ENCODE data around the gene DDX39A.

The DDX39A gene

GRCh38 chr19:14409146-14410023 lies 9.8 kb downstream of the DDX39A start:
- no peak for DNase-seq
- Histone ChIP-seq H3K23ac (ENCODE audit: low read length in 2 of 2) (no peak overlapping the region), H3K4me3 (ENCODE audit: insufficient read depth in 1 of 2, low read depth in 1 of 2, low read length in 2 of 2) (no peak overlapping the region), H3K4me2 (ENCODE audit: low read length, poor library complexity, severe bottlenecking) (no peak overlapping the region), H3K18ac (ENCODE audit: low read depth in 1 of 2, low read length in 2 of 2) (no peak overlapping the region), H3K27ac (ENCODE audit: low read length, poor library complexity, severe bottlenecking) (no peak overlapping the region), H3K4ac (ENCODE audit: low read depth in 1 of 2, low read length in 2 of 2) (no peak overlapping the region), H2BK120ac (ENCODE audit: low read depth, low read length) (no peak overlapping the region), H2BK12ac (ENCODE audit: low read length in 2 of 2) (no peak overlapping the region), H3K9ac (ENCODE audit: low read length) (no peak overlapping the region), H2BK5ac (ENCODE audit: low read depth, low read length, poor library complexity, severe bottlenecking) (no peak overlapping the region), H2AFZ (ENCODE audit: low read depth, low read length) (no peak overlapping the region), H2BK15ac (ENCODE audit: low read depth, poor library complexity, severe bottlenecking) (no peak overlapping the region), H2AK5ac (ENCODE audit: low read length, severe bottlenecking) (no peak overlapping the region), H3K27me3 (ENCODE audit: control insufficient read depth in 1 of 2, insufficient read depth in 1 of 2, low read length in 2 of 2) (no peaks in the 10 kb centered on the region), H4K8ac (ENCODE audit: low read length) (no peak overlapping the region), H4K91ac (ENCODE audit: low read length) (no peak overlapping the region), H3K79me1 (replicated peaks; ENCODE audit: low read length, poor library complexity, severe bottlenecking) (peaks cover 24% of the 10 kb centered on the region), H3K36me3 (ENCODE audit: control insufficient read depth in 1 of 2, insufficient read depth in 2 of 2, low read depth in 1 of 2, low read length in 2 of 2) (peaks cover 78 to 79% of the 10 kb centered on the region in 2 experiments), H3K4me1 (ENCODE audit: control insufficient read depth, insufficient read depth, low read depth, low read length) (peaks cover 24% of the 10 kb centered on the region), H3K9me3 (ENCODE audit: control insufficient read depth, low read length) (no peaks in the 10 kb centered on the region), H3K14ac (ENCODE audit: low read length in 2 of 2) (no peak overlapping the region)
- WGBS: 96% methylated on average over 38 of the region's 38 CpGs

DNA sequence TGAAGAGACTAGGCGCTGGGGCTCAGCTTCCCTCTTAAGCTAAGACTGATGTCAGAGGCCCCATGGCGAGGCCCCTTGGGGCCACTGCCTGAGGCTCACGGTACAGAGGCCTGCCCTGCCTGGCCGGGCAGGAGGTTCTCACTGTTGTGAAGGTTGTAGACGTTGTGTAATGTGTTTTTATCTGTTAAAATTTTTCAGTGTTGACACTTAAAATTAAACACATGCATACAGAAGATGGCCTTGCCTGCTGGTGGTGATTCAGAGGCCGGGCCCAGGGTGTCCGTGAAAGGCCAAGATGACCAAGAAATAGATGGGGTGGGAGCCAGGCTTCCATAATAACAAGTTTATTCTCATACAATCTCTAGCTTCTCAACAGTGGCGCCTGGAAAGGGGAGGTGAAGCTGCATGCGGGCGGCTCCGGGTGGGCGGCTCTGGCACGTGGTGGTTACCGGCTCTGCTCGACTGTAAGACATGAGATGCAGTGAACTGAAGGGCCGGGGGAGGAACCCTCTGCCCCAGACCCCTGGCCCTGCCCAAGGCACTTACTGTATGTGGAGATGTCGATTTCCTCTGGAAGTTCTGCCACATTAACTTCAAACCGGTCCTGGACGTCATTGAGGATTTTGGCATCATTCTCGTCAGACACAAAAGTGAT lies 10.5 kb downstream of the DDX39A start:
- Histone ChIP-seq H4K91ac (ENCODE audit: low read length) (no peak overlapping the region), H3K4me1 (ENCODE audit: control insufficient read depth, insufficient read depth, low read depth, low read length) (peaks cover 20% of the 10 kb centered on the region), H3K9me3 (ENCODE audit: control insufficient read depth, low read length) (no peaks in the 10 kb centered on the region), H3K4me2 (ENCODE audit: low read length, poor library complexity, severe bottlenecking) (no peak overlapping the region), H3K18ac (ENCODE audit: low read depth in 1 of 2, low read length in 2 of 2) (no peak overlapping the region), H3K23ac (ENCODE audit: low read length in 2 of 2) (no peak overlapping the region), H3K14ac (ENCODE audit: low read length in 2 of 2) (no peak overlapping the region), H2BK5ac (ENCODE audit: low read depth, low read length, poor library complexity, severe bottlenecking) (no peak overlapping the region), H3K79me1 (replicated peaks; ENCODE audit: low read length, poor library complexity, severe bottlenecking) (peaks cover 24% of the 10 kb centered on the region), H3K9ac (ENCODE audit: low read length) (peak overlapping the region; percentile 43), H2BK12ac (ENCODE audit: low read length in 2 of 2) (no peak overlapping the region), H3K36me3 (ENCODE audit: control insufficient read depth in 1 of 2, insufficient read depth in 2 of 2, low read depth in 1 of 2, low read length in 2 of 2) (peaks cover 81 to 84% of the 10 kb centered on the region in 2 experiments), H3K4ac (ENCODE audit: low read depth in 1 of 2, low read length in 2 of 2) (no peak overlapping the region), H2AFZ (ENCODE audit: low read depth, low read length) (no peak overlapping the region), H3K4me3 (ENCODE audit: insufficient read depth in 1 of 2, low read depth in 1 of 2, low read length in 2 of 2) (no peak overlapping the region), H3K27me3 (ENCODE audit: control insufficient read depth in 1 of 2, insufficient read depth in 1 of 2, low read length in 2 of 2) (no peaks in the 10 kb centered on the region), H4K8ac (ENCODE audit: low read length) (no peak overlapping the region), H2AK5ac (ENCODE audit: low read length, severe bottlenecking) (no peak overlapping the region), H2BK15ac (ENCODE audit: low read depth, poor library complexity, severe bottlenecking) (no peak overlapping the region), H2BK120ac (ENCODE audit: low read depth, low read length) (no peak overlapping the region), H3K27ac (ENCODE audit: low read length, poor library complexity, severe bottlenecking) (no peak overlapping the region)
- DNase-seq: no peak
- 96% methylated on average over 17 of the region's 20 CpGs for WGBS

- peaks cover 13% of the 10 kb centered on the region for H3K4me1 ChIP-seq (ENCODE audit: control insufficient read depth, insufficient read depth, low read depth, low read length)
- no peak overlapping the region for H2BK15ac ChIP-seq (ENCODE audit: low read depth, poor library complexity, severe bottlenecking)
- no peak overlapping the region for H3K4ac ChIP-seq (ENCODE audit: low read depth in 1 of 2, low read length in 2 of 2)
- H2AFZ ChIP-seq (ENCODE audit: low read depth, low read length): no peak overlapping the region
- no peak overlapping the region for H3K18ac ChIP-seq (ENCODE audit: low read depth in 1 of 2, low read length in 2 of 2)
- H3K27me3 ChIP-seq (ENCODE audit: control insufficient read depth in 1 of 2, insufficient read depth in 1 of 2, low read length in 2 of 2): no peaks in the 10 kb centered on the region
- peak overlapping the region; percentile 20 for H4K91ac ChIP-seq (ENCODE audit: low read length)
- WGBS: 94% methylated on average over 19 of the region's 20 CpGs
- no peak overlapping the region for H3K27ac ChIP-seq (ENCODE audit: low read length, poor library complexity, severe bottlenecking)
- H3K4me2 ChIP-seq (ENCODE audit: low read length, poor library complexity, severe bottlenecking): no peak overlapping the region
- peak overlapping the region; percentile 25 for H4K8ac ChIP-seq (ENCODE audit: low read length)
- H2AK5ac ChIP-seq (ENCODE audit: low read length, severe bottlenecking): no peak overlapping the region
- no peak overlapping the region for H3K23ac ChIP-seq (ENCODE audit: low read length in 2 of 2)
- no peak for DNase-seq
- peak overlapping the region; percentile 43 for H3K9ac ChIP-seq (ENCODE audit: low read length)
- peaks cover 74 to 85% of the 10 kb centered on the region in 2 experiments for H3K36me3 ChIP-seq (ENCODE audit: control insufficient read depth in 1 of 2, insufficient read depth in 2 of 2, low read depth in 1 of 2, low read length in 2 of 2)
- H2BK5ac ChIP-seq (ENCODE audit: low read depth, low read length, poor library complexity, severe bottlenecking): no peak overlapping the region
- no peaks in the 10 kb centered on the region for H3K9me3 ChIP-seq (ENCODE audit: control insufficient read depth, low read length)
- H3K4me3 ChIP-seq (ENCODE audit: insufficient read depth in 1 of 2, low read depth in 1 of 2, low read length in 2 of 2): no peak overlapping the region
- H2BK120ac ChIP-seq (ENCODE audit: low read depth, low read length): no peak overlapping the region
- no peak overlapping the region for H2BK12ac ChIP-seq (ENCODE audit: low read length in 2 of 2)
- H3K14ac ChIP-seq (ENCODE audit: low read length in 2 of 2): no peak overlapping the region
- H3K79me1 ChIP-seq (replicated peaks; ENCODE audit: low read length, poor library complexity, severe bottlenecking): peaks cover 24% of the 10 kb centered on the region
Measured at GRCh38 chr19:14407605-14408484, 11.3 kb downstream of the DDX39A start.
